HCT116 (cell line): Measurements from ENCODE around the gene ALOXE3. TPM values are rescaled to one million over a fixed set of nuclear protein-coding genes. Genes with fewer than 3 reads are reported as not detected.

Source experiments
- ATAC-seq: fragments of 200-7000 bp; cut with Tn5 transposase; 2 replicates; pipeline ENCODE4 v1.9.1; 2020; ENCODE audit warnings: mild to moderate bottlenecking, moderate library complexity
- BruUV-seq: library from RNA; stranded (reverse); fragments of 400-500 nt; replicated peaks from 2 replicates; lab custom pipeline; 2021; lab: Mats Ljungman, UMichigan
- CTCF ChIA-PET: fragments of 300-600 bp; sonication (Branson Sonifier 250); formaldehyde crosslinking; loops from one replicate; lab custom pipeline; 2021; ENCODE audit warnings: antibody characterized with exemption; lab: Charles Lee
- POLR2A ChIA-PET: fragments of 300-600, 350-600 bp; sonication (Branson Sonifier 250); formaldehyde crosslinking; loops from one replicate; lab custom pipeline; 2021; ENCODE audit warnings: antibody characterized with exemption; lab: Charles Lee
- RAD21 ChIA-PET, 2 experiments: fragments of 300-600 bp; sonication (Branson Sonifier 250); formaldehyde crosslinking; loops; one replicate each; lab custom pipeline; 2023; ENCODE audit warnings: low total read pairs in 2 of 2; ENCODE audit not compliant: uncharacterized antibody in 2 of 2, unreplicated experiment in 2 of 2, low non-redundant PET in 1 of 2; lab: Charles Lee
- DNase-seq: peaks from one replicate; pipeline ENCODE4 v3.0.0-alpha.2; 2010; ENCODE audit warnings: low read depth, low spot score
- H2AFZ ChIP-seq: fragments of 200-600 bp; shearing (Covaris generic), sonication (generic); 2 replicates; pipeline ENCODE4 v1.6.1; 2017; ENCODE audit warnings: low read depth, mixed run types, mixed read lengths, antibody characterized with exemption, low read length; ENCODE audit not compliant: poor library complexity, severe bottlenecking
- H3K27ac ChIP-seq: 2 replicates; pipeline ENCODE4 v1.5.1; 2012; ENCODE audit warnings: low read depth, low read length
- H3K27me3 ChIP-seq: fragments of 200-600 bp; sonication (generic); 2 replicates; pipeline ENCODE4 v1.6.1; 2016; ENCODE audit warnings: mixed run types, low read length, mixed read lengths; ENCODE audit not compliant: insufficient read depth
- H3K36me3 ChIP-seq, 2 experiments: fragments of 200-500 bp in 1 of 2; fragments of 200-600 bp in 1 of 2; sonication (Bioruptor generic) in 1 of 2; sonication (generic) in 1 of 2; 2 replicates each; pipeline versions ENCODE4 v1.5.1 to v1.6.1; 2014 to 2016; ENCODE audit warnings: low read length in 2 of 2, inconsistent platforms in 1 of 2, mixed read lengths in 1 of 2, mixed run types in 1 of 2; ENCODE audit not compliant: insufficient read depth in 2 of 2, control insufficient read depth in 1 of 2
- H3K4me1 ChIP-seq, 2 experiments: fragments of 200-600 bp in 1 of 2; sonication (generic) in 1 of 2; 2 replicates each; pipeline versions ENCODE4 v1.5.1 to v1.6.1; 2012 to 2017; ENCODE audit warnings: low read length in 2 of 2, inconsistent platforms in 1 of 2, mild to moderate bottlenecking in 1 of 2, mixed read lengths in 1 of 2, mixed run types in 1 of 2, moderate library complexity in 1 of 2; ENCODE audit not compliant: insufficient read depth in 2 of 2, control insufficient read depth in 1 of 2
- H3K4me2 ChIP-seq: fragments of 200-600 bp; sonication (generic); 2 replicates; pipeline ENCODE4 v1.6.1; 2017; ENCODE audit warnings: mixed run types, low read length, mixed read lengths
- H3K4me3 ChIP-seq, 2 experiments: fragments of 200-600 bp in 1 of 2; sonication (generic) in 1 of 2; replicated peaks in 1 of 2; 2 replicates each; pipeline ENCODE4 v1.5.1; 2011 to 2016; ENCODE audit warnings: low read length in 2 of 2, control low read depth in 1 of 2, low read depth in 1 of 2, mild to moderate bottlenecking in 1 of 2, mixed read lengths in 1 of 2, mixed run types in 1 of 2
- H3K79me2 ChIP-seq: fragments of 200-600 bp; sonication (generic); 2 replicates; pipeline ENCODE4 v1.6.1; 2017; ENCODE audit warnings: mild to moderate bottlenecking, mixed run types, low read length, moderate library complexity, mixed read lengths; ENCODE audit not compliant: insufficient read depth
- H3K9ac ChIP-seq: fragments of 200-600 bp; sonication (generic); 2 replicates; pipeline ENCODE4 v1.6.1; 2016; ENCODE audit warnings: low read length, mixed read lengths
- H3K9me2 ChIP-seq: fragments of 200-600 bp; sonication (generic), shearing (Covaris generic); 2 replicates; pipeline ENCODE4 v1.6.1; 2017; ENCODE audit warnings: mixed run types, mild to moderate bottlenecking, moderate library complexity; ENCODE audit not compliant: insufficient read depth
- H3K9me3 ChIP-seq, 2 experiments: fragments of 200-500 bp in 1 of 2; fragments of 200-600 bp in 1 of 2; sonication (Bioruptor generic) in 1 of 2; sonication (generic) in 1 of 2; 2 replicates each; pipeline ENCODE4 v1.6.1; 2014 to 2017; ENCODE audit warnings: low read length in 2 of 2, mixed read lengths in 2 of 2, inconsistent platforms in 1 of 2, low read depth in 1 of 2, mild to moderate bottlenecking in 1 of 2, mixed run types in 1 of 2, moderate library complexity in 1 of 2; ENCODE audit not compliant: control insufficient read depth in 1 of 2, insufficient read depth in 1 of 2
- H4K20me1 ChIP-seq: fragments of 200-600 bp; sonication (generic), shearing (Covaris generic); 2 replicates; pipeline ENCODE4 v1.6.1; 2017; ENCODE audit warnings: mixed run types, mild to moderate bottlenecking, moderate library complexity; ENCODE audit not compliant: insufficient read depth
- CTCF ChIP-seq, 3 experiments: fragments of 200-600 bp in 1 of 3; sonication (generic) in 1 of 3; IDR thresholded peaks in 2 of 3; conservative IDR thresholded peaks in 1 of 3; 2 replicates each; pipeline ENCODE4 v1.5.1; 2012 to 2017; ENCODE audit warnings: low read depth in 2 of 3, low read length in 2 of 3, antibody characterized with exemption in 1 of 3, borderline replicate concordance in 1 of 3, control low read depth in 1 of 3, mild to moderate bottlenecking in 1 of 3, mixed read lengths in 1 of 3, mixed run types in 1 of 3, moderate library complexity in 1 of 3; ENCODE audit not compliant: insufficient read depth in 1 of 3
- ELF1 ChIP-seq: IDR thresholded peaks from 2 replicates; pipeline ENCODE4 v1.6.1; 2012; ENCODE audit warnings: low read depth, borderline replicate concordance
- EZH2 ChIP-seq: fragments of 200-600 bp; sonication (generic); IDR thresholded peaks from 2 replicates; pipeline ENCODE4 v1.6.1; 2017; ENCODE audit warnings: antibody characterized with exemption, mixed run types
- EZH2phosphoT487 ChIP-seq: fragments of 200-600 bp; IDR thresholded peaks from 2 replicates; pipeline ENCODE4 v1.6.1; 2018; ENCODE audit warnings: antibody characterized with exemption, borderline replicate concordance
- MAX ChIP-seq: IDR thresholded peaks from 2 replicates; pipeline ENCODE4 v1.6.1; 2012
- POLR2A ChIP-seq: IDR thresholded peaks from 2 replicates; pipeline ENCODE4 v1.7.0; 2011; ENCODE audit warnings: borderline replicate concordance; ENCODE audit not compliant: insufficient read depth, insufficient read length; ENCODE audit errors: extremely low read depth
- RAD21 ChIP-seq: IDR thresholded peaks from 2 replicates; pipeline ENCODE4 v1.6.1; 2012; ENCODE audit warnings: low read depth, mild to moderate bottlenecking
- SP1 ChIP-seq: IDR thresholded peaks from 2 replicates; pipeline ENCODE4 v1.6.1; 2012; ENCODE audit warnings: low read depth
- SRF ChIP-seq: IDR thresholded peaks from 2 replicates; pipeline ENCODE4 v1.6.1; 2012; ENCODE audit warnings: low read depth
- TCF7L2 ChIP-seq: IDR thresholded peaks from 2 replicates; pipeline ENCODE4 v1.7.0; 2011; ENCODE audit warnings: borderline replicate concordance, inconsistent platforms; ENCODE audit not compliant: insufficient read depth, insufficient read length; ENCODE audit errors: extremely low read depth
- YY1 ChIP-seq: IDR thresholded peaks from 2 replicates; pipeline ENCODE4 v1.6.1; 2011; ENCODE audit warnings: low read length, low read depth, moderate library complexity, mild to moderate bottlenecking; ENCODE audit not compliant: insufficient replicate concordance; ENCODE audit errors: extremely low read depth
- ZNF274 ChIP-seq: fragments of 200-500 bp; sonication (Bioruptor generic); IDR thresholded peaks from 2 replicates; pipeline ENCODE4 v1.6.1; 2014; ENCODE audit warnings: mild to moderate bottlenecking, low read depth, low read length, inconsistent platforms
- intact Hi-C: fragments of 100-400 bp; cut with micrococcal nuclease; formaldehyde crosslinking; loops from 2 replicates; pipeline ENCODE4 v1.10.0; 2022
- total RNA-seq: library from RNA; stranded (reverse); gene quantifications from one replicate; pipeline ENCODE4 v1.2.1, GENCODE V29; 2021; ENCODE audit not compliant: unreplicated experiment
- TF ChIP-seq, protein P1 (sequence below): IDR thresholded peaks from 2 replicates; pipeline ENCODE4 v1.6.1; 2012; ENCODE audit warnings: low read depth
- TF ChIP-seq, protein P2 (sequence below): IDR thresholded peaks from 2 replicates; pipeline ENCODE4 v1.6.1; 2012

ALOXE3 gene
- total RNA-seq, 1 experiment from 2014 or later: 3.5 TPM

DNA sequence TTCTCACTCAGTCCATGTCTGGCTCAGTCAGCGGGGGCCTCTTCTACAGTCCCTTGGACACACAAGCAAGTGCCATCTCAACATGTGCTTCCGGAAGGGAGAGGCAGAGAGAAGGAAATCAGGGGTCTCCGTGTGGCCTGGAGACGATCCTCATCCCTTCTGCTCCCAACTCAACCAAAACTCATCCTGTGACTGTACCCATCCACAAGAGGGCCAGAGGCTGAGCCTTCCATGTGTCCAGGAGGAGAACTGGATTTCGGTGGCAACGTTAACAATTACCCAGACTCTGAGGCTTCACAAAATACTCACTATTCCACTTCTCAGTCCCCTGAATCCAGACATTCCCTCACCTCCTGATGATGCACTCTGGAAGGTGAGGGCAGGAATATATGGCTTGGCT lies 23.0 kb downstream of the ALOXE3 start:
- Histone ChIP-seq H3K9me3 (no peaks in the 10 kb centered on the region), H3K27ac (no peak overlapping the region), H3K4me3 (no peak overlapping the region), H3K9me2 (no peaks in the 10 kb centered on the region), H3K9ac (no peak overlapping the region), H3K36me3 (no peaks in the 10 kb centered on the region), H4K20me1 (no peaks in the 10 kb centered on the region), H3K79me2 (no peaks in the 10 kb centered on the region), H3K4me2 (no peak overlapping the region), H3K27me3 (no peaks in the 10 kb centered on the region), H2AFZ (no peak overlapping the region), H3K4me1 (0 out of 4 replicates have a peak, but pooled peaks cover 0 to 3% of the 10 kb centered on the region in 2 experiments)
- ChIA-PET CTCF (interaction anchor here (2.0 to 3.6 kb wide), 2 partner anchors 9 to 12 kb away, joined by 8 to 34 read pairs; no protein-coding TSS in a partner anchor), POLR2A (no interaction called here), RAD21 (no interaction called here)
- no TSS peak for BruUV-seq
- ATAC-seq (no peak), DNase-seq (no peak)
- intact Hi-C loops: no loop called here
- no peak for TF ChIP-seq TCF7L2
- no peak for TF ChIP-seq CTCF (IDR thresholded peaks at IDR 0.05 in 2 of 3, conservative IDR thresholded peaks at IDR 0.05 in 1 of 3; ENCODE audit: borderline replicate concordance in 1 of 3, insufficient read depth in 1 of 3, low read depth in 2 of 3, low read length in 2 of 3)
- TF ChIP-seq EZH2phosphoT487: no peak
- no peak for TF ChIP-seq RAD21
- TF ChIP-seq POLR2A: no peak
- TF ChIP-seq, protein P1, sequence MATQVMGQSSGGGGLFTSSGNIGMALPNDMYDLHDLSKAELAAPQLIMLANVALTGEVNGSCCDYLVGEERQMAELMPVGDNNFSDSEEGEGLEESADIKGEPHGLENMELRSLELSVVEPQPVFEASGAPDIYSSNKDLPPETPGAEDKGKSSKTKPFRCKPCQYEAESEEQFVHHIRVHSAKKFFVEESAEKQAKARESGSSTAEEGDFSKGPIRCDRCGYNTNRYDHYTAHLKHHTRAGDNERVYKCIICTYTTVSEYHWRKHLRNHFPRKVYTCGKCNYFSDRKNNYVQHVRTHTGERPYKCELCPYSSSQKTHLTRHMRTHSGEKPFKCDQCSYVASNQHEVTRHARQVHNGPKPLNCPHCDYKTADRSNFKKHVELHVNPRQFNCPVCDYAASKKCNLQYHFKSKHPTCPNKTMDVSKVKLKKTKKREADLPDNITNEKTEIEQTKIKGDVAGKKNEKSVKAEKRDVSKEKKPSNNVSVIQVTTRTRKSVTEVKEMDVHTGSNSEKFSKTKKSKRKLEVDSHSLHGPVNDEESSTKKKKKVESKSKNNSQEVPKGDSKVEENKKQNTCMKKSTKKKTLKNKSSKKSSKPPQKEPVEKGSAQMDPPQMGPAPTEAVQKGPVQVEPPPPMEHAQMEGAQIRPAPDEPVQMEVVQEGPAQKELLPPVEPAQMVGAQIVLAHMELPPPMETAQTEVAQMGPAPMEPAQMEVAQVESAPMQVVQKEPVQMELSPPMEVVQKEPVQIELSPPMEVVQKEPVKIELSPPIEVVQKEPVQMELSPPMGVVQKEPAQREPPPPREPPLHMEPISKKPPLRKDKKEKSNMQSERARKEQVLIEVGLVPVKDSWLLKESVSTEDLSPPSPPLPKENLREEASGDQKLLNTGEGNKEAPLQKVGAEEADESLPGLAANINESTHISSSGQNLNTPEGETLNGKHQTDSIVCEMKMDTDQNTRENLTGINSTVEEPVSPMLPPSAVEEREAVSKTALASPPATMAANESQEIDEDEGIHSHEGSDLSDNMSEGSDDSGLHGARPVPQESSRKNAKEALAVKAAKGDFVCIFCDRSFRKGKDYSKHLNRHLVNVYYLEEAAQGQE: no peak
- no peak for TF ChIP-seq YY1
- no peak for TF ChIP-seq ELF1
- TF ChIP-seq EZH2: no peak
- TF ChIP-seq ZNF274: no peak
- TF ChIP-seq MAX: no peak
- TF ChIP-seq SRF: no peak
- TF ChIP-seq, protein P2, sequence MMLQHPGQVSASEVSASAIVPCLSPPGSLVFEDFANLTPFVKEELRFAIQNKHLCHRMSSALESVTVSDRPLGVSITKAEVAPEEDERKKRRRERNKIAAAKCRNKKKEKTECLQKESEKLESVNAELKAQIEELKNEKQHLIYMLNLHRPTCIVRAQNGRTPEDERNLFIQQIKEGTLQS: no peak
- TF ChIP-seq SP1: no peak
